Thoracic aorta (tissue), 2 donors: ENCODE measurements around the gene PRR33. TPM values are rescaled to one million over a fixed set of nuclear protein-coding genes. Genes with fewer than 3 reads are reported as not detected.
A peak's percentile ranks its signal among the peaks of the same experiment; 100 is the strongest.

ENCODE experiments used
- ATAC-seq: fragments of 150-250 bp; one replicate; pipeline ENCODE4 v1.8.0; 2017; ENCODE audit warnings: low read depth; ENCODE audit not compliant: insufficient number of reproducible peaks, low FRiP score
- DNase-seq: peaks from one replicate; pipeline ENCODE4 v3.0.0-alpha.2; 2020; ENCODE audit warnings: low spot score
- H3K27ac ChIP-seq, 2 donors: fragments of 200-600 bp; sonication (generic); 1 replicate in 1 of 2; 2 replicates in 1 of 2; pipeline ENCODE4 v1.5.1; 2016; ENCODE audit warnings: mild to moderate bottlenecking in 2 of 2, moderate library complexity in 2 of 2
- H3K27me3 ChIP-seq: fragments of 200-600 bp; sonication (generic); replicated peaks from 2 replicates; pipeline ENCODE4 v1.6.0; 2016; ENCODE audit warnings: mild to moderate bottlenecking; ENCODE audit not compliant: insufficient read depth
- H3K36me3 ChIP-seq: fragments of 200-600 bp; sonication (generic); one replicate; pipeline ENCODE4 v1.5.1; 2016
- H3K4me1 ChIP-seq, 2 donors: fragments of 200-600 bp; sonication (generic); 1 replicate in 1 of 2; 2 replicates in 1 of 2; pipeline versions ENCODE4 v1.5.1 to v1.6.0; 2016; ENCODE audit warnings: low read depth in 2 of 2, mild to moderate bottlenecking in 1 of 2; ENCODE audit not compliant: control insufficient read depth in 1 of 2
- H3K4me3 ChIP-seq: fragments of 200-600 bp; sonication (generic); 2 replicates; pipeline ENCODE4 v1.5.1; 2016; ENCODE audit warnings: mild to moderate bottlenecking
- H3K9me3 ChIP-seq: fragments of 200-600 bp; sonication (generic); 2 replicates; pipeline ENCODE4 v1.5.1; 2016
- total RNA-seq, 2 donors: library from RNA; depleted of rRNA; stranded (reverse); fragments of >200 nt; gene quantifications; one replicate each; pipeline versions ENCODE4 v1.1.0 to v1.2.3, GENCODE V29; 2016
- TF ChIP-seq, protein P1 (sequence below): fragments of 200-600 bp; sonication (generic); IDR thresholded peaks from one replicate; pipeline ENCODE4 v1.5.1; 2019; ENCODE audit warnings: antibody characterized with exemption

The PRR33 gene
- total RNA-seq, 2 donors from 2014 or later, result 0.41 TPM; not detected in 1

DNA sequence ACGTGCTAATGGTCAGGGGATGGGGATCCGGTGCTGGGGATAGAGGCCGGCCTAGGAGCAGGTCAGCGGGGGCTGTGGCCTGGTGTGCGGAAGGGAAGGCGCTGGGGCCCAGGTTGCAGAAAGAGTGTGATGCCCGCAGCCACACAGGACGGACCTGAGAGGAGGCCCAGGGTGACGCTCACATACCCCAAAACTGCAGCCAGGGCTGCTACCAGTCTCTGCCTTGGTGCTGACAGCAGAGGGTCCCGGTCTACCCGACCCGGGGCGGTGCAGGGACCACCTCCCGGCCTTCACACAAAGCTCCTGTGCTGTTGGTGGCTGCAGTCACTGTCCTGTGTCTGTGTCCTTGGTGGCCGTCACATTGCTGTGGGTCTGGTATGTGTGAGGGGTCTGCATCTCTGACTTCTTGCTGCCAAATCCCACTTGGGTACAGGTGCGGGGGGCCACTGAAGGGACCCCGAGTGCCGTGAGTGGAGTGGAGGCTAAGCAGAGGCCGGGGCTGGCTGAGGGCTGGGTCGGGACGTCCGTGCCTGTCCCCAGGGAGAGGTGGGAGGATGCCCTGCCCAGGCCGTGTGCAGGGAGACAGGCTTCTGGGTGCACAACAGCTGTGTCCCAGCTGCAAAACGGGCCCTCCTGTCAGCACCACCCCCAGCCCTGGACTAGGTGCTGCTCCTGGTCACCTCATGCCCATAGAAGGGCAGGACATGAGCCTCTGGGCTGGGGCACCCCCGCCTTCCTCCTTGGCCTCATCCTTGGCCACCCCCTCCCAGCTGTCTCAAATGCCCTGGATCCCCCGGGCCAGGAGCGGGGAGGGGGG lies 37.4 kb downstream of the PRR33 start:
- DNase-seq (no peak), ATAC-seq (no peak)
- Histone ChIP-seq H3K4me3 (peak overlapping the region; percentile 56), H3K4me1 (peaks cover 0 to 4% of the 10 kb centered on the region in 2 donors), H3K27ac (no peak overlapping the region), H3K36me3 (no peaks in the 10 kb centered on the region), H3K27me3 (no peaks in the 10 kb centered on the region), H3K9me3 (no peaks in the 10 kb centered on the region)
- TF ChIP-seq, protein P1, sequence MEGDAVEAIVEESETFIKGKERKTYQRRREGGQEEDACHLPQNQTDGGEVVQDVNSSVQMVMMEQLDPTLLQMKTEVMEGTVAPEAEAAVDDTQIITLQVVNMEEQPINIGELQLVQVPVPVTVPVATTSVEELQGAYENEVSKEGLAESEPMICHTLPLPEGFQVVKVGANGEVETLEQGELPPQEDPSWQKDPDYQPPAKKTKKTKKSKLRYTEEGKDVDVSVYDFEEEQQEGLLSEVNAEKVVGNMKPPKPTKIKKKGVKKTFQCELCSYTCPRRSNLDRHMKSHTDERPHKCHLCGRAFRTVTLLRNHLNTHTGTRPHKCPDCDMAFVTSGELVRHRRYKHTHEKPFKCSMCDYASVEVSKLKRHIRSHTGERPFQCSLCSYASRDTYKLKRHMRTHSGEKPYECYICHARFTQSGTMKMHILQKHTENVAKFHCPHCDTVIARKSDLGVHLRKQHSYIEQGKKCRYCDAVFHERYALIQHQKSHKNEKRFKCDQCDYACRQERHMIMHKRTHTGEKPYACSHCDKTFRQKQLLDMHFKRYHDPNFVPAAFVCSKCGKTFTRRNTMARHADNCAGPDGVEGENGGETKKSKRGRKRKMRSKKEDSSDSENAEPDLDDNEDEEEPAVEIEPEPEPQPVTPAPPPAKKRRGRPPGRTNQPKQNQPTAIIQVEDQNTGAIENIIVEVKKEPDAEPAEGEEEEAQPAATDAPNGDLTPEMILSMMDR, result no peak

DNA sequence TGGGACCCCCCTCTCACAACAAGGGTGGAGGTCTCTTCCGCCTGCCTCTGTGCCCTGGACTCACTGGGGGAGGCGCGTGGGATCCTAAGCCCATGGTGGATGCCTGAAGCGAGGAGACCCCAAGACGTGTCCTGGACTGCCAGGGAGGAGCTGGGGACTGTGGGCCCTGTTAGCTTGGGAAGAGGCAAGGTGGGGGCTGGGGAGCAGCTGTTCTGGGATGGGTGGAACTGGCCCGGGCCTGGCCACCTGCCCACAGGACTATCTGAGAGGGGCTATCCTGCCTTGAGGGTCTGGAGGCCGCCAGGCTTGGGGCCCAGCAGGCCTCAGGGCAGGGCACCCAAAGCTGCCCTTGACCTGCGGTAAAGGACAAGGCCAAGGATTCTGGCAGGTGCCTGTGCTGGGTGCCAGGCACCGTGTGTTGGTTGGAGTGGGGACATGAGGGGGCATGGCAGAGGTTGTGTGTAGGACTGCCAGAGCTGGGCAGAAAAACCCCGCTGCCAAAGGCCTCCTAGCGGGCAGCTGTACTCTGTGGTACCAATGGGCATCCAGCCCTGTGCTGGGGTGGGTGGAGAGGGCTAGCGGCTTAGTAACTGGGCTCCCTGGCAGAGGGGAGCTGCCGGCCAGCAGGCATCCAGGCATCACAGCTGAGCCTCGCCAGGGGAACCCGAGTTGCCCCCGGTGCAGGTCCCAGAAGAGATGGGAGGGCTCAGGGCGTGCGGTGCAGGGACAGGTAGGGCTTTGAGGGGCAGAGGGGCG lies 38.1 kb downstream of the PRR33 start:
- peak overlapping the region; percentile 56 for H3K4me3 ChIP-seq
- peak overlapping the region in 1 of 2 donors; percentile 1 for H3K27ac ChIP-seq
- ATAC-seq, result no peak

DNA sequence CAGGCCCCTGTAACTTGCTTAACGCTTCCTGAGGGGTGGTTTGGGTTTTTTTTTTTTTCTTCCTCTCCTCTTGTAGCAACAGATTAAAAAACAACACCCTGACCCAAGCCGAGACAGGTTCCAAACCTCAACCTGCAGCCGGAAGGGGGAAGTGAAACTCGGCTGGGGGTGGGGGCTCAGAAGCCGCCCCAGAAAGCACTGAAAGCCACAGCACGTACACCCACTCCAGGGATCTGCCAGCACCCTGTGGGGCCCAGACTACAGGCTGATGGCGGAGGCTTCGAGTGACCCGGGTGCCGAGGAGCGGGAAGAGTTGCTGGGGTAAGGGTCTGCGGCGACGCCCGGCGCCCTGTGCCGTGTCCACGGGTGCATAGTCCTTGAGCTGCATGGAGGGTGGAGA lies 38.8 kb downstream of the PRR33 start, which contains the start of gene LSP1:
TSS of gene LSP1 (plus strand) at position 208 of the 400 bp plus-strand sequence. CDS start at position 269, 61 bp downstream.
- no peaks in the 10 kb centered on the region for H3K36me3 ChIP-seq
- H3K9me3 ChIP-seq, result no peaks in the 10 kb centered on the region
- H3K27me3 ChIP-seq, result no peaks in the 10 kb centered on the region
- H3K4me3 ChIP-seq, result peak within 1 kb of the TSS; percentile 56
- H3K4me1 ChIP-seq, result peaks cover 0 to 4% of the 10 kb centered on the region in 2 donors
- peak within 1 kb of the TSS in 1 of 2 donors; percentile 1 for H3K27ac ChIP-seq
- ATAC-seq, result no peak
- TF ChIP-seq, protein P1, result no peak
- DNase-seq, result no peak

More for the DNA sequence above, 38.1 kb downstream of the PRR33 start:
- H3K9me3 ChIP-seq, result no peaks in the 10 kb centered on the region
- H3K36me3 ChIP-seq, result no peaks in the 10 kb centered on the region
- no peaks in the 10 kb centered on the region for H3K27me3 ChIP-seq
- TF ChIP-seq, protein P1, result no peak
- no peak for DNase-seq
- H3K4me1 ChIP-seq, result peaks cover 0 to 4% of the 10 kb centered on the region in 2 donors

DNA sequence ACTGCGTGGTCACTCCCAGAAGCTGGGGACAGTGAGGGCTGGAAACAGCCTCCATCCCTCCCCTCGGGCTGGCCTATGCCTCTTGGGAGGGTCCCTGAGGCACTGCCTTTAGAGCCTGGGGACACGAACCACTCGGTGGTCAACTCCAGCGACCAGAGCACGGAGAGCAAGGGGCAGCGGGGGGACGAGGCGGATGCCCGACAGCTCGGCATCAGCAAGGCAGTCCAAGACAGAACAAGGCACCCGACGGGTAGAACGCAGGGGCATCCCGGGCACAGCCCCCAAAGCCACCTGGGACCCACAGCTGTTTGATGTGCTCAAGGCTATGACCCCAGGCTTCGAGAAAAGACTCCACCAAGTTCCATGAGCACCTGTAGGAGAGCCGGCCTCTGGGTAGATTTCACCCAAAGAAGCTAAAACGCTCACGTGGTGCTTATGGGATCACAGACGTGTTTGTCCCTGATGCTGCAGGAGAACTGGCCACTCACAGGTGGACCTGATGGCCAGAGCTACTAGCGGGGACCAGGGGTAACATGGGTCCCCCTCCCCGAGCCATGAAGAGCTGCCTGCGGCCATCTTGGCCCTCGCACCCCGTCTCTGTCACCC lies 39.3 kb downstream of the PRR33 start:
- Histone ChIP-seq H3K27me3 (no peaks in the 10 kb centered on the region), H3K36me3 (no peaks in the 10 kb centered on the region), H3K4me3 (no peak overlapping the region), H3K4me1 (peaks cover 0 to 4% of the 10 kb centered on the region in 2 donors), H3K27ac (no peak overlapping the region), H3K9me3 (no peaks in the 10 kb centered on the region)
- DNase-seq (no peak), ATAC-seq (no peak)
- TF ChIP-seq, protein P1, result no peak
